Measurements from ENCODE around the gene MXD4. TPM values are rescaled to one million over a fixed set of nuclear protein-coding genes. Genes with fewer than 3 reads are reported as not detected.
A peak's percentile ranks its signal among the peaks of the same experiment; 100 is the strongest.

Gene MXD4
- total RNA-seq, 2 donors from 2014 or later, result 33.4 to 34.9 TPM

DNA sequence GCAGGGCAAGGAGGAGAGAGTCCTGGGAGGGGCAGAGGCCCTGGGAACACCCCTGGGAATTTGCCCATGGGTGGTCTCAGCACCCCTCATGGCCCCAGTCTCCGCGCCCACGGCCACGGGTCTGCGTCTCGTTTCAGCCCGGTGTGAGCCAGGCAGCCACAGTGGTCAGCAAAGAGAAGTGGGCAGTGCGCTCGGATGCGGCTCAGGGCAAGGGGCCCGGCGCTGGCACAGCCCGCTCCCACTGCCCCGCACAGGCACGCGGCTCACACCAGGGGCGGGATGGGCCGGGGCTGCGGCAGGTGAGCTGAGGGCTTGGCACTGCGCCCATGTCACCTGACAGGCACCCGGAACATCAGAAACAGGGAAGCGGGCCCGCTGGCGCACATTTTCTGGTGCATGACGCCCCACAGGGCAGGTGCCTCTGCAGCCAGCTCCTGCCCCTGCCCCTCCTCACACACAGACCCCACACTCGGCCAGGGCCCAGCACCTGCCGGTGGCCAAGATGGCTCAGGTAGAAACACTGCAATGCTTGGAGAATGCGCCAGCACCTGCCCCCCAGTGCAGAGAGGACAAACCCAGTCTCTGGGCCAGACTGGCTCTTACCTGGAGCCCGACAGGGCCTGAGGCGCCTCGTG lies 41.9 kb upstream of the MXD4 start:
- Histone ChIP-seq H3K4me3 (no peak overlapping the region), H3K27ac (no peak overlapping the region), H3K4me1 (no peaks in the 10 kb centered on the region), H3K27me3 (no peaks in the 10 kb centered on the region), H3K36me3 (no peaks in the 10 kb centered on the region), H3K9me3 (peaks cover 0 to 6% of the 10 kb centered on the region in 2 donors)
- TF ChIP-seq, protein P1, sequence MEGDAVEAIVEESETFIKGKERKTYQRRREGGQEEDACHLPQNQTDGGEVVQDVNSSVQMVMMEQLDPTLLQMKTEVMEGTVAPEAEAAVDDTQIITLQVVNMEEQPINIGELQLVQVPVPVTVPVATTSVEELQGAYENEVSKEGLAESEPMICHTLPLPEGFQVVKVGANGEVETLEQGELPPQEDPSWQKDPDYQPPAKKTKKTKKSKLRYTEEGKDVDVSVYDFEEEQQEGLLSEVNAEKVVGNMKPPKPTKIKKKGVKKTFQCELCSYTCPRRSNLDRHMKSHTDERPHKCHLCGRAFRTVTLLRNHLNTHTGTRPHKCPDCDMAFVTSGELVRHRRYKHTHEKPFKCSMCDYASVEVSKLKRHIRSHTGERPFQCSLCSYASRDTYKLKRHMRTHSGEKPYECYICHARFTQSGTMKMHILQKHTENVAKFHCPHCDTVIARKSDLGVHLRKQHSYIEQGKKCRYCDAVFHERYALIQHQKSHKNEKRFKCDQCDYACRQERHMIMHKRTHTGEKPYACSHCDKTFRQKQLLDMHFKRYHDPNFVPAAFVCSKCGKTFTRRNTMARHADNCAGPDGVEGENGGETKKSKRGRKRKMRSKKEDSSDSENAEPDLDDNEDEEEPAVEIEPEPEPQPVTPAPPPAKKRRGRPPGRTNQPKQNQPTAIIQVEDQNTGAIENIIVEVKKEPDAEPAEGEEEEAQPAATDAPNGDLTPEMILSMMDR (IDR thresholded peaks at IDR 0.05), result no peak
- DNase-seq (ENCODE audit: low spot score), result peak; percentile 23

DNA sequence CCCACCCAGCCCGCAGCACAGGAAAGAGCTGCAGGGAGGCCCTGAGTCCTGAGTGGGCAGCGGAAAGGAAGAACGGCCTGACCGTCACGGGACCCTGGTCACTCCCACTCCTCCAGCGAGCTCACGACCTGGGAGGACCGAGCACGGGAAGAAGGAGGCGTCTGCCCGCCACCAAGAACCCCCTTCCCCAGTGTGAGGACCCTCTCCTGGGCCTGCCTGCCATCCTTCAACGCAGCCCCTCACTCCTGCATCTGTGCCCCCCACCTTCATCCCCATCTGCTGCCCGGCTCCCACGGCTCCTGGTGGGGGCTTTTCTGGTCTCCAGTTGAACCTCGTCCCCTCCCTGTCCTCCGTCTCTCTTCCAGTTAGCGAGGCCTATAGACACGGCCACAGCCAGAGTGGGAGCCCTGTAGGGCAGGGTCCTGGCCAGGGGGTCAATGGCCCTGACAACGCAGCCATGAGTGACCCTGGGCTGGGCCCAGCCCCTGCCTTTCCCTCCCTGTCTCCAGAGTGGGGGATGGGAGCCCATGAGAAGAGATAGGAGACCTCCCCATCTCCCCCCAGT lies 41.3 kb upstream of the MXD4 start:
- Histone ChIP-seq H3K9me3 (peaks cover 0 to 6% of the 10 kb centered on the region in 2 donors), H3K27me3 (no peaks in the 10 kb centered on the region), H3K27ac (no peak overlapping the region), H3K4me1 (no peaks in the 10 kb centered on the region), H3K4me3 (no peak overlapping the region), H3K36me3 (no peaks in the 10 kb centered on the region)
- peak; percentile 23 for DNase-seq (ENCODE audit: low spot score)
- TF ChIP-seq, protein P1 (IDR thresholded peaks at IDR 0.05), result no peak

DNA sequence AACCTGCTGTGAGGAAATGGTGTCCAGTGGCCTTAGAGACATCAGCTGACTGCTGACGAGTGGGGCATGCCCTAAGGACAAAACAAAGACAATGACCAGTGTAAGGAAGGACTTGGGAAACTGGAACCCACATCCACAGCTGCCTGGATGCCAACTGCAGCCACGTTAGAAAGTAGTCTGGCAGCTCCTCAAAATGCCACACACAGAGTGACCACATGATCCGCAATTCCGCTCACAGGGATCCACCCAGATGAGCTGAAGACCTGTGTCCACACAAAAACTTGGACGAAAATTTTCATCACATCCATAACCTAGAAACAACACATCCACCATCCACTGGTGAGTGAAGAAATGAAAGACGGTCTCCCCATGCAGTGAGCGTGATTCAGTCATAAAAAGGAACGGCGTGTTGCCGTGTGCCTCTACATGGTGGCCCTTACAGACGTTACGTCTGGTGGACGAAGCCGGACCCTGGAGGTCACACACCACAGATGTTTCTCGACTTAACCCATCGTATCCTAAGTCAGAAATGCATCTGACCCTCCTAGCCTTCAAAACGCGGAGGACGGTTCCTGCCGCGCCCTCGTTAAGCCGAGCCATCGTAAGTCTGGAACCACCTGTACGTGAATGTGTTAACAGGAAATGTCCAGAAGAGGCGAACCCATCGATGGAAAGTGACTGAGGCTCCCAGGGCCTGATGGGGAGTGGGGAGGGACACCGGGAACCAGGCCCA lies 40.6 kb upstream of the MXD4 start:
- DNase-seq (ENCODE audit: low spot score), result no peak
- Histone ChIP-seq H3K4me1 (no peaks in the 10 kb centered on the region), H3K27ac (no peak overlapping the region), H3K4me3 (no peak overlapping the region), H3K27me3 (no peaks in the 10 kb centered on the region), H3K9me3 (peaks cover 0 to 6% of the 10 kb centered on the region in 2 donors), H3K36me3 (no peaks in the 10 kb centered on the region)
- TF ChIP-seq, protein P1 (IDR thresholded peaks at IDR 0.05), result no peak

DNA sequence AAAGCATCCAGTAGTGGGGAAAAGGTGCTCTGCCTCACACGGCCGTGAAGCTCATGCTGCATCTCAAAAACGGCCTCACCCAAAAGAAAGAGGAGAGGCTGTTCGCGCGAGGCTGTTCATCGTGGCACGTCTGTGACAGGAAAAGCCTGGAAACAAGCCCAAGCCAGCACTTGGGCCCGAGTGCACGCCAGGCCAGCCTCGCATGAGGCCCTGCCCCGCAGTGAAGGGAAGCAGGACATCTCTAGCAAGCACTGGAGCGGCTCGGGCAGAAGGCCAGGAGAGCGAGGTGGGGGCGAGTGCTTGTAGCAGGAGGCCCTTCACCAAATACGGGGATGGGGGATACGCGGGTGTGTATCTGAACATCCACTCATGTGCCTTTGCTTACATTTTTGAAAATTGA lies 39.9 kb upstream of the MXD4 start:
- no peaks in the 10 kb centered on the region for H3K4me1 ChIP-seq
- TF ChIP-seq, protein P1 (IDR thresholded peaks at IDR 0.05), result no peak
- no peaks in the 10 kb centered on the region for H3K36me3 ChIP-seq
- no peak for DNase-seq (ENCODE audit: low spot score)
- peaks cover 0 to 5% of the 10 kb centered on the region in 2 donors for H3K9me3 ChIP-seq
- no peak overlapping the region for H3K4me3 ChIP-seq
- no peak overlapping the region for H3K27ac ChIP-seq
- no peaks in the 10 kb centered on the region for H3K27me3 ChIP-seq

DNA sequence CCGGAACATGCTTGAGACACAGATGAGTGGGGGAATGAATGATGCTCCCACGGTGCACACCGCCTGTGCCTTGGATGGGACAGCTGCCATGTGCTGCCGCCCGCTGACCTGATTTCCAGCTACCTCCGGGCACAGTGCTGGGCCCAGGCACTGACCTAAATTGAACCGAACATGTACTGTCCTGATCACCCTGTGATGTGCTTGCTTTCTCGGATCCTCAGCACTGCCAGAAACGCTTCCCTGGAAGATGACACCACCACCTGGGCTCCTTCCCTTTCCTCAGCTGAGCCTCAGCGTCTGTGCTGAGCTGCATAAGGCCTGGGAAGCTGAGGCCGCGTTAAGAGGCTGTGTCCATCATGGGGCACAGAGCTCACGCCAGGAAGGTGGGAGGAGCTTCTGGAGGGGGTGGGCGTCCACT lies 39.3 kb upstream of the MXD4 start:
- no peak overlapping the region for H3K4me3 ChIP-seq
- no peaks in the 10 kb centered on the region for H3K27me3 ChIP-seq
- H3K27ac ChIP-seq, result no peak overlapping the region
- no peaks in the 10 kb centered on the region for H3K36me3 ChIP-seq
- DNase-seq (ENCODE audit: low spot score), result no peak
- no peaks in the 10 kb centered on the region for H3K4me1 ChIP-seq
- TF ChIP-seq, protein P1 (IDR thresholded peaks at IDR 0.05), result no peak
- no peaks in the 10 kb centered on the region for H3K9me3 ChIP-seq

All from right atrium auricular region (tissue), 2 donors.